T-helper 22 cell (primary cell): ENCODE data around the gene RFTN1.
"Not testable (repeated sequence)": the region's sequence is repeated elsewhere in the genome, so short reads cannot be mapped to it uniquely, and the experiment has no call there.

Experiments
- DNase-seq: peaks from one replicate; pipeline ENCODE4 v3.0.0-alpha.2; 2020; ENCODE audit warnings: low read depth

Gene RFTN1

DNA sequence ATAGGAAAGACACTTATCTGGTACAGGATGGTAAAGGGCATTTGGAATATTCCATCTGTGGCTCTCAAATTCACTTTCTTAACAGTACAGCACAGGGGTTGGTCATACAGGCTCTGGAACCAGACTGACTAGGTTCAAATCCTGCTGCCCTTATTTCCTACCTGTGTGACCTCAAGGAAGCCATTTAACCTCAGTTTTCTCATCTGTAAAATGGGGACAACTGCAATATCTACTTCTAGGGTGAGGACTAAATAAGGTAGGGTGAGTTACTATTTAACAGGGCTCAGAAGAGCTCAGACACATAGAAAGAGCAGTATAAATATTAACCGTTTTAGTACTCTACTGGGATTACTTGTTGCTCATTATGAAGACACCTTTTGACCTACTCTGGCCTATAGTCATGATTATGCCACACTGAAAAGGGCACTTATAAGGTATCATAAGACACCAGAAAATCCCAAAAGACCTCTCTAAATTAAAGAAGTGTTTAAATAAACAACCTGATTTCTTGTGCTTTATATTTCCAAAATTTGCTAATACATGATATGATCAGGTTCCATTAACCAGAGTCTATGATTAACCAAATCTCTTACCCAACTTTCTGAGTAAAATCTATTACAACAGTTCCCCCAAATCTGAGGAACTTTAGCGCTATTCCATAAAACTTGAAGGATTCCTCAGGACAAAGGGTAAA is 6.5 kb downstream of the RFTN1 start:
- no peak for DNase-seq

DNA sequence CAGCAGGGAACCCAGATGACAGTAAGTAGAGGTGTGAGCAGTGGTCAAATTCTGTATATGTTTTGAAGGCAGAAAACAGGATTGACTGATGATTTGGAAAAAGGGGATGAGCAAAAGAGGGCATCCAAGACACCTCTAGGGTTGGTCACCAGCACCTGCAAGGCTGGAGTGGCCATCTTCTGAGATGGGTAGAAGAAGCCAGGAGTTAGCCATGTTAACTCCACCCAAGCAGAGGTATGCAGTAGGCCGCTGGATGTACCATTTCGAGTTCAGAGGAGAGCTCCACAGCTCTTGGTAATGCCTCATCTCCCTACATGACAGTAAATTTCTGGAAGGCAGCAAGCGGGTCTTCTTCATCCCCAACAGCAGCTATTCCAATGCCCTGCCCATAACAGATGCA is 7.0 kb downstream of the RFTN1 start:
- no peak for DNase-seq

DNA sequence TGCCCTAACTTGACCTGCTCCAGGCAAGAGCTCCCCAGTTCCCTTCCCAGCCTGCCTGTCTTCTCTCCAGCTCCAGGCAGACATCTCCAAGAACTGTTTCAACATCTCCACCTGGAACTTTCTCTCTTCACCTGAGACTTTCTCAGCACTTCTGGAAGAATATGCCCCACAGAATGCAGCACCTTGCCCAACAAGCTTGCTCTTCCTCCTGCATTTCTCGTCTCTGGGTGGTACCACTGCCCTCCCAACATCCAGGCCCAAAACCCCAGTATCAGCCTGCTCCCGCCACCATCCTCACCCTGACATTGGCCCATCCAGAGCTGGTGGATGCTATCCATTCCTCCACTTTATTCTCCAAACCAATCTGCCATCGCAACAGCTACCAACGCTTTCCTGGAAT is 8.8 kb downstream of the RFTN1 start:
- DNase-seq = no peak

DNA sequence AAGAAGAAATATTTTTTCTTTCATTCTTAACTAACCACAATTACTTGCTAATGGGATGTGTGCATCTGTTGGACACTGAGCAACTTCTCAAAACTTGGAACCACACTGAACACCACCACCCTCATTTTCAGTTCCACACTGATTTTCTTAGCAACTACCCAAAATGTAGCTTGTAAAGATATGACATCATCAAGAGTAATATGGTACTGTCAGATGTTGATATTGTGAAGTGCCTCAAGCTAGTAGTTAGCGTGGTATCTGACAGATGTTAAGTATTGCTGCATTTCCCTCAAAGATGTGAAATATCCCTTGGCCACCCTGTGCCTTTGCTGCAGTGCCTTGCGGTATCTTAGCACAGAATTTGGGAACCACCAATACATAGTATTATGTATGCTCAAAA is 9.3 kb downstream of the RFTN1 start:
- DNase-seq = no peak

DNA sequence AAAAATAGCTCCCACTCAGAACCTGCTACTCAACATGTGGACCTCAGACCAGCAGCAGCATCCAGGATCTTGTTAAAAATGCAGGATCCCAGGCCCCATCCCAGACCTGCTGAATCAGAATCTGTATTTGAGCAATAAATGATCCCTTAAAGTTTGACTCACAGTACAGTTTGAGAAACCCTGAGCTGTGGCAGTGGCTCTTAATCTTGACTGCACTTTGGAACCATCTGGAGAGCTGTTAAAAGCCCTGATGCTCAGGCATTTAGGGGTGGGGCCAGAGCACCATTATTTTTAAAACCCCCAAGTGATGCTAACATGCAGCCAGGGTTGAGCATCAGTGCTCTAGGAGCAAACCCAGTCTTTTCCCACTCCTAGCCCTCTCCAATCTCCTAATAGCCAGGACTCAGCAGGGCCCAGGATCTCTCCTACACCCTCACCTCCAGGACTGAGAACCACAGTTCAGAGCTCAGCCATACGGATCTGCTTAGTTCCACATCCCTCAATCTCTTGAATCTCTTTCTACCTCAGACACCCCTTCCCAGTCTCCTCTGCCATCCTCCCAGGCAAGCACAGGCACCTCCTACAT is 10.2 kb downstream of the RFTN1 start:
- no peak for DNase-seq

DNA sequence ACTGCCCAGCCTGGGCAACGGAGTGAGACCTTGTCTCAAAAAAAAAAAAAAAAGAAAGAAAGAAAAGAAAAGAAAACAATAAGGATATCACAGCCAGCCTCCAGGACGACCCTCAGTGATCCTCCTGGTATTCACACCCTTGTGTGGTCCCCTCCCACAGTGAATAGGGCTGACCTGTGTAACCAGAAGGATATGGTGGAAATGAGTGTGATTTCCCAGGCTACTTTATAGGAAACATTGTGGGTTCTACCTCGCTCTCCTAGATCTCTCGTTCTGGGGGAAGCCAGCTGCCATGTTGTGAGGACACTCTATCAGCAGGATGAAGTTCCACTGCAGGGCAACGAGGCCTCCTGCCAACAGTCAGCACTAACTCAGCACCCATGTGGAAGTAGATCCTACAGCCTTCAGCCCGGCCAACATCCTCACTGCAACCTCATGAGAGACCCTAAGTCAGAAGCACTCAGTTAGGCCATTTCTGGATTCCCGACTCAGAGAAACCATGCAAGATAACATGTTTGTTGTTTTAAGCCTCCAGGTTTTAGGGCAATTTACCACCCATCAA is 11.1 kb downstream of the RFTN1 start:
- DNase-seq = no peak

DNA sequence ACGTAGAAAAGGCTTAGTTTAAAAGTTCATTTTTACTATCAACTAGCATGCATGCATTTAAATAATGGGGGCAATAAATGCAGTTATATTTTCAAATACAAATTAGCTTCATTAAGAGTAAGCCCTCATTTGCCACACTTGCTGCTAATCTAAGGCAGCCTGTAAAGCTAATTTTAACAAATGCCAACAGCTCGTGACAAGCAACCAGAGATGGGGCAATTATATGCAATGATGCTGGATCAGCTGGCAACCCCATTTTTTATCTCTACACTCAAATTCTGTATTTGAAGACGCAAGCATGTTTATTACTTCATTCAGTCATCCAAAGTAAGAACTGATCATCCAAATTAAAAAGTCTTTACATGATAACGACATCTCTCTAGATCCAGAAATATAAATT is 12.1 kb downstream of the RFTN1 start:
- DNase-seq = no peak

DNA sequence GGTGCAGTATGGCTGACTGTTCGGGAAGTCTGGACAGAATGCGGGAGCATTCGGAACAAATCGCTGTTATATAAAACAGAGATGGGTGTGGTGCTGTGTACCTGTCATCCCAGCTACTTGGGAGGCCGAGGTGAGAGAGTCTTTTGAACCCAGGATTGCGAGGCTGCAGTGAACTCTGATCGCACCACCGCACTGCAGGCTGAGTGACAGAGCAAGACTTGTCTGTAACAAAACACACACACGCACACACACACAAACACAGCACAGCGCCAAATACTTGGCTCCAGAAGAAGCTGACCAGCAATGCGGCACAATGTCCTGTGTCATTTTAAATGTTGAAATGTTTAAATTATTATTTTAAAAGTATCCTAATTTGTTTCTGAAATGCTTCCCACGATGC is 12.6 kb downstream of the RFTN1 start:
- no peak for DNase-seq

DNA sequence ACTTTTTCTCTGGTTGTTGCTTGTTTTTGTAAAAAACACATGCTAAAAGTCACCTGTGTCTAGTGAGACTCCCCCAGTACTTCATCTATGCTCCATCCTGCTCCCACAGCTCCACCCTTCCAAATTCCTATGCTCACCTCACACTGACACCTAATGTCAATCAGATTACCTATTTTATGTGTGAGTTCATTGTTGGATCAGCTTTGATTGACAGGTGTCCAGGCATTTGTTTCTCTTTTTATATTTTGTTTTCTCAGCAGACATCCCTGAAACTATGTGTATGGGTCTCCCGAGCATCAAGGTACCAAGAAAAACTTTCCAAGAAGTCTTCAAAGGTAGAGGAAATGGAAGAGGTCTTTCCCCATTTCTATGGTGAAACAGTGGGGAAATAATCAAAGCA is 13.4 kb downstream of the RFTN1 start:
- no peak for DNase-seq

DNA sequence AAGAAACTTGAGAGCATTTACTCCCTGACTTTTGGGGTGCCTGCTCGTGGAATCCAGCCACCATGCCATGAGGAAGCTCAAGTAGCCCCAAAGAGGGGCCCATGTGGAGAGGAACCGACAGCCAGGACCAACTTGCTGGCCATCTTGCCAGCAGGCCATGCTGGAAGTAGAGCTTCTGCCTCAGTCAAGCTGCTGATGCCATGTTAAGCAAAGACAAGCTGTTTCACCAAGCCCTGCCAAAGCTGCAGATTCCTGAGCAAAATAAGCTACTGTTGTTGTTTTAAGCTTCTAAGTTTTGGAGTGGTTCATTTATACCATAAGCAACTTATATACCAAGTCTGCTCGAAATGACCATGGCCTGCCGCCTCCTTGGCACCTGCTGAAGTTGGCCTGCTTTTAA is 14.1 kb downstream of the RFTN1 start:
- DNase-seq = no peak

DNA sequence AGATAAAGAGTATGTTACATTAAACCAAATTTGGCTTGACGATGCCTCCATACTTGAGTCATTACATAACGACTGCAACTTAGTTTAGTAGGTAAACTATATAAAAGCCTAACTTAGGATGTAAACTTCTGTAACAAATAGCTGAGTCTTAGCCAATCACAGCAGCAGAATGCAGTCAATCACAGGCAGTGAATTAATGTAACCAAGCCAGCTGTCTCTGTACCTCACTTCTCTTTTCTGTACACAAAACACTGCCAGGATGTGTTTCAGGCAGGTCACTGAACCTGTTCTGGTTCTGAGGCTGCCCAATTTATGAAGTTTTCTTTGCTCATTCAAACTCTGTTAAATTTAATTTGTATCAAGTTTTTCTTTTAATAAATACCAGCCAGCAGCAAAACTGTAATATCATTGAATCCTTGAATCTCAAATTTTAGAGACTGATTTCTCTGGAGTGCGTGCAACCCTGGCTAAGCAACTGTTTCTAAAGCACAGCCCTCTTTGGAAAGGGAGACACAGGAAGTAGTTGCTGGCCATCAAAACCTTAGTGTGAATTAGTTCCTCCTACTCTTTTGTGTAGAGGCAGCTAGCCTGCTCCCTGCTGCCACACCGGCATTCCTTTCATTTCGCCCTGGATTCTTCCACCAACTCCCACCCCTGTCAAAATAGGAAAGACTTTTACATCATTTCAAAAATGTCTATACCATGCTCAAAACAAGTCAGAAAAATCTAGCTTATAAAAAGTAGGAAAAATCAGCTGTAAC is 15.2 kb downstream of the RFTN1 start:
- no peak for DNase-seq

DNA sequence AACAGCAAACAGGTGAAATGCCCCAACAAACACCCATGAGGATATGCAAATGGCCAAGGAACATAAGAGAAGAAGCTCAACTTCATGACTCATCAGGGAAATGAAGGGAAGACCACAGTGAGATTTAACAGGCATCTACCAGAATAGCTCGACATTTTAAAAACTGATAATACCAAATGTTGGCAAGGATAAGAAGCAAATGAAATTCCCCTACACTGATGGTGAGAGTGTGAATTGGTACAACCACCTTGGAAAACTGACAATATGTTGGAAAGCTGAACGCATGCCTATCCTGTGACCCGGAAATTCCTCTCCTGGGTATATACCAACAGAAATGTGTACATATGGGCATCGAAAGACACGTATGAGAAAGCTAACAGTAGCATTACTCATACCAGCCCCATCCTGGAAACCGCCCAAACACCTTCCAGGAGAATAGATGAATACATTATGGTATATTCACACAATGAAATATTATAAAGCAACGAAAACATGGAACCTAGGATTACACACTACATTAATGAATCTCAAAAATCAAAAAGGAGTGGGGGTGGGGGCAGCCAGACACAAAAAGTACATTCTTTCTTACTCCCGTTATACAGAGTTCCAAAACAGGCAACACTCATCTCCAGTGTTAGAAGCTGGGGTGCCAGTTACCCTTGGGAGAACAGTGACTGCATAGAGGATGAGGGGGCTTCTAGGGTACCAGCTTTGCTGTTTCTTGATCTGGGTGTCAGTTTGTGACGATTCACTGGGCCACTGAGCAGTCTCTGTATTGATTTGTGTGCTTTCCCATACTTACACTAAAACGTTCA is 16.9 kb downstream of the RFTN1 start:
- no peak for DNase-seq

DNA sequence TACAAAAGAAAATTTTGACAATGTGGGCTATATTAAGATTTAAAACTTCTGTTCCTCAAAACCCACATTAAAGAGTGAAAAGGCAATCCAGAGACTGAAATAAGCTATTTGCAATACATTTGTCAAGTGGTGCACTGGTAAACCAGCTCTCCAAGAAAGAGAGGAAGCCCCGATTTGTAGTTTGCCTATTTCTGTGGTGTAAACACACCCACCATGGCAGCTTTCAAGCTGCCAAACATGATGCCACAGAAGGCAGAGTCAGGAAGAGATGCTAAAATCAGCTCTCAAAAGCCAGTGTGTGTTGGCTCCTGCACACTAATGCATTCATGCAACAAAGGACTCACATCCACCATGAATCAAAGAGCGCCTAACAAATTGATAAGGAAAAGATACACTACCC is 17.5 kb downstream of the RFTN1 start:
- DNase-seq = no peak

DNA sequence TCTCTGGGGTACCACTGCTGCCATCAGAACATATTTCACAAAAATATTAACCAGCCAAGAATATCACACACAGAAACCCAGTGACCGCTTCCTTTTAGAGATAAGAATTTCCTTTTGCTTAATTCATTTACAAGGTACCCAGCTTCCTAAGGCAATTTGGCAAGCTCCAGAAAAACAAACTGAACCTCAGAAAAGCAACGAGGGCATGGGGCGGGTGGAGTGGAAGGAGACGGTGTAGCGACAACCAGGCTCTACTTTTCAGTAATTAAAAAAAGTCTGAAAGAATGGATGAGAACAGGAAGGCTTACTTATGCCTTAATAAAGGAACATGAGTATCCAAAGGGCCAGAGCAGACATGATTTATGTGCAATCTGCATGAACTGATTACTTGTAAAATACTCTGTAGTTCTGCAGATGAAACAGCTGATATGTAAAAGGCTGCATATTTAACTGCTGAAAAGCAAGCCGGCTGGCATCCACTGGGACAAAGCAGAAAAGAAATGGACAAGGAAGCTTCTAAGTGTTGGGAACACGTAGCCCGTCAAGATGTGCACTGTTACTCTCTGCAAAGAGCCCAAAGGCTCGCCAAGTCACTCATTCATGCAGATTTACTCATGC is 18.6 kb downstream of the RFTN1 start:
- DNase-seq = no peak

DNA sequence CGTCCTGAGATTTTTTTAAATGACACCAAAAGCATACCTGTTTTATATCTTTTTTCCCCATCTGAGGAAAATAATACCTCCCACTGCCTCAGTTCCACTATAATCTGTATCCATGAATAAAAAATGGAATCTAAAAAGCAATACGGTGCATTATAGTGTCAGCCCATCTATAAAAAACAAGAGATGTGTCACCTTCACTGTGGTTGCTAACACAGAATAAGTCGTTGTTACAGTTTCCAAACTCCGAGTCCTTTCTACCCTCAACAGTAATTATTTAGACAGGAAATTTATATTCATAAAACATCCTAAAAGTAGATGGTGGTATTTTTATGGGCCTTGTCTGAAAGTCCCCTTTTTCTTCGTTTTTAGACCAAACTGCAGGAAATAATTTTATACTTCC is 19.4 kb downstream of the RFTN1 start:
- no peak for DNase-seq

DNA sequence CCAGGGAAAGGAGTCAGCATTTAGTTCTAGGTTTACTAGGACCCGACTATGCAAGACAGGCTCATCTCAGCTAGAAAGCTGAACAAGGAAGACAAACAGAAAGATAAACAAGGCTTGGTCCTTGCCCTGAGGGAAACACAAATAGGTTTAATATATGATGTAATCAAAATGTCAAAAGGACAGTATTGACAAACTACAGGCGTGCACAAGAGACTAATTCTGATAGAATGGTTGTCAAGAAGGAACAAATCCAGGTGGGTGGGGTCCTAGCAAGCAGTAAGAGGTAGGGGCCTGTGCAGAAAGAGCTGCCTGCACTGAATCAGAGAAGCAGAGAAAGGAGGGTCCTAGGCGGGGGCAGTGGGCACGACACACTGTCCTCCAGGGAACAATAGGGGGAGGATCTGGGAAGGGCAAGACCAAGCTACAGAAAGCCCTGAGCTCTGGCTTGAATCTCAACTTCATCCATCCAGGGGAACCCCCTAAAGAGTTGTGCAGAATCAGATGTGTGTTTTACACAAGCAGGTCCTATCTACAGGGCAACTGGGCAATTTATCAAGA is 23.4 kb downstream of the RFTN1 start:
- no peak for DNase-seq

DNA sequence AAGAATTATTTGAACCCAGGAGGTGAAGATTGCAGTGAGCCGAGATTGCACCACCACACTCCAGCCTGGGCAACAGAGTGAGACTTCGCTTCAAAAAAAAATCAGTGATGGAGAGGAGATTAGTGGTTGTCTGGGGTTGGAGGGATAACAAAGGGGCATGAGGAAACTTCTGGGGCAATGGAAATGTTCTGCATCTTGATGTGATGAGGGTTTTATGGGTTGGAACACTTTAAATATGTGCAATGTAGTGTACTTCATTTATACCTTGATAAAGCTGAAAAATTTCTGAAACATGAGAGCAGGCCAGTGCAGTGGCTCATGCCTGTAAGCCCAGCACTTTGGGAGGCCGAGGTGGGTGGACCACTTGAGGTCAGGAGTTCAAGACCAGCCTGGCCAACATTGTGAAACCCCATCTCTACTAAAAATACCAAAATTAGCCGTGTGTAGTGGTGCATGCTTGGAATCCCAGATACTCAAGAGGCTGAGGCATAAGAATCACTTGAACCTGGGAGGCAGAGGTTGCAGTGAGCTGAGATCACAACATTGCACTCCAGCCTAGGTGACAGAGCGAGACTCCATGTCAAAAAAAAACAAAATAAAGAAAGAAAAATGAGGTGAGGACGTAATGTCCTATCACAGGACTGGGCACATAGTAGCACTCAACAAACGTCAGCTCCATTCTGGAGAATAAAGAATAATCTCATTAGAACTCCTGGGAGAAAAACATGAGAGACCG is 24.0 kb downstream of the RFTN1 start:
- not testable (repeated sequence) for DNase-seq

DNA sequence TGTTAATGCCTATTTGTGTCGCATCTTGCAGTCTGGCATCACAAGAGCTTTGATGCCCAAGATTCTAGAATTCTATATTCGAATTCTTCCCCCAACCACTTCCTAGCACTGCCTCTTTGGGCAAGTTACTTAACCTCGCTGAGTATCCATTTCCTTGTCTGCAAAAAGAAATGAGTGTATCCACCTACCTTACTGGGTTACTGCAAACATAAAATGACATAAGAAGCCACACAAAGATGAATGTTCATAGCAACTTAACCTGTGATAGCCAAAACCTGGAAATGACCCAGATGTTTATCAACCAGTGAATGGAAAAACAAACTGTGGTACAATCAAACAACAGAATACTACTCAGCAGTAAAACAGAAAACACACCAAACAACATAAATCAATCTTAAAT is 24.9 kb downstream of the RFTN1 start:
- no peak for DNase-seq

DNA sequence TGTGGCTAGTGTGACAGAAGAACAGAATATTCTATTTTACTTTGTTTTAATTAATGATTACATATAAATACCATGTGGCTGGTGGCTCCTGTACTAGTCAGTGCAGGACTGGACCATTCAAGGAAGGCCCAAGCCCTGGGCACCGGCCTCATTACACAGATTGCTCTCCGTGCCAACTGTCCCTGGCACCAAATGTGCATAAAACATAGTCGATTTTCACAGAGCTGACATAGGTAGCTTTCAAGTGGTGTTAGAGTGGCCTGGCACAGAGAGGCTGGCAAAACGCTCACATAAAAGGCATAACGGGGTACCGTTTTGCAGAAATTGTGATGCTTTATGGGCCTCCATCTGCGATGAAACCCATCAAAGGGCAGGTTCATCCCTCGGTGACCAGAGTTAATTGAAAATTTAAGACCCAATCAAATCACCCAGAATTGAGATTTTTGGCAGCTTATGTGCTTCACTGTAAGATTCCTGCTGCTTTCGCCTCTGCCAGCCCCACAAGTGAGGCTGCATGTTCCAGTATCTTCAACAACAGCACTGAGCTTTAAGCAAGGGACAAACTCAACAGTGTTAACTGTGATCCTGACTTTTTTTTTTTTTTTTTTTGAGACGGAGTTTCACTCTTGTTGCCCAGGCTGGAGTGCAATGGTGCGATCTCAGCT is 25.9 kb downstream of the RFTN1 start:
- DNase-seq = no peak

DNA sequence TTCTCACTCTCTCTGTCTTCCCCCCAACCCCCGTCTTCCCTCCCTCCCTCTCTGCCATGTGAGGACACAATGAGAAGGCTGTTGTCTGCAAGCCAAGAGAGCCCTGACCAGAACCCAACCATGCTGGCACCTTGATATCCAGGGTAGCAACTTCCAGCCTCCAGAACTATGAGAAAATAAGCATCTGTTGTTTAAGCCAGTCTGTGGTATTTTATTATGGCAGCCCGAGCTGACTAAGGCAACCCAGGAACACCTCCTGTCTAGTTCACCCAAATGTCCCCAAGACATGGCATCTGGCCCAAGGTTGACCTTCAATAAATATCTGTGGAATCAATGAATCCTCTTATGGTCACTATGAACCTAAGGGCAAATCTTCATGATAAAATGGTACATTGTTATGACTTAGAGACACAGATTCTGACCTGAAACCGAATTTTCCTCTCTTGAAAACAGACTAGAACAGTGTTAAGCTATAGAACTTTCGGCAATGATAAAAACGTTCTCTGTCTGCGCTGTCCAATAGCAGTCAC is 26.5 kb downstream of the RFTN1 start:
- no peak for DNase-seq
